Dendritic cell treated with granulocyte-macrophage colony-stimulating factor and Interleukin-4, amounts not matched to agents 40 ng/mL and 50 ng/mL, for 4 days (primary cell): Measurements from ENCODE around the gene RALGPS2.

Experiments used
- H3K27ac Mint-ChIP-seq: one replicate; pipeline ENCODE4 v1.8.0; 2022; ENCODE audit warnings: mild to moderate bottlenecking, mixed read lengths
- H3K27me3 Mint-ChIP-seq: one replicate; pipeline ENCODE4 v1.8.0; 2022; ENCODE audit warnings: mild to moderate bottlenecking, mixed read lengths
- H3K36me3 Mint-ChIP-seq: one replicate; pipeline ENCODE4 v1.8.0; 2022; ENCODE audit warnings: low read depth, mixed read lengths
- H3K4me1 Mint-ChIP-seq: one replicate; pipeline ENCODE4 v1.8.0; 2022; ENCODE audit warnings: low read depth, mixed read lengths
- H3K4me3 Mint-ChIP-seq: one replicate; pipeline ENCODE4 v1.8.0; 2022; ENCODE audit warnings: mild to moderate bottlenecking, moderate library complexity, mixed read lengths
- H3K9me3 Mint-ChIP-seq: one replicate; pipeline ENCODE4 v1.8.0; 2022; ENCODE audit warnings: mixed read lengths
- intact Hi-C: fragments of 100-400 bp; cut with micrococcal nuclease; formaldehyde crosslinking; loops from one replicate; pipeline ENCODE4 v1.15.0; 2022

RALGPS2 gene

GRCh38 chr1:178772952-178773351 lies 47.9 kb downstream of the RALGPS2 start:
- H3K27ac Mint-ChIP-seq, result no peak overlapping the region
- H3K27me3 Mint-ChIP-seq, result no peaks in the 10 kb centered on the region
- no peak overlapping the region for H3K4me3 Mint-ChIP-seq
- H3K9me3 Mint-ChIP-seq, result peaks cover 19% of the 10 kb centered on the region
- intact Hi-C loops, result no loop called here
- H3K36me3 Mint-ChIP-seq, result peaks cover 35% of the 10 kb centered on the region
- H3K4me1 Mint-ChIP-seq, result no peaks in the 10 kb centered on the region

GRCh38 chr1:178774263-178774662 lies 49.2 kb downstream of the RALGPS2 start:
- H3K9me3 Mint-ChIP-seq, result peaks cover 6% of the 10 kb centered on the region
- H3K4me1 Mint-ChIP-seq, result no peaks in the 10 kb centered on the region
- H3K27me3 Mint-ChIP-seq, result no peaks in the 10 kb centered on the region
- H3K27ac Mint-ChIP-seq, result no peak overlapping the region
- no peak overlapping the region for H3K4me3 Mint-ChIP-seq
- intact Hi-C loops, result loop anchor here (2.0 kb wide), 1 partner anchor 229 kb away; no protein-coding TSS in a partner anchor
- H3K36me3 Mint-ChIP-seq, result peaks cover 24% of the 10 kb centered on the region

DNA sequence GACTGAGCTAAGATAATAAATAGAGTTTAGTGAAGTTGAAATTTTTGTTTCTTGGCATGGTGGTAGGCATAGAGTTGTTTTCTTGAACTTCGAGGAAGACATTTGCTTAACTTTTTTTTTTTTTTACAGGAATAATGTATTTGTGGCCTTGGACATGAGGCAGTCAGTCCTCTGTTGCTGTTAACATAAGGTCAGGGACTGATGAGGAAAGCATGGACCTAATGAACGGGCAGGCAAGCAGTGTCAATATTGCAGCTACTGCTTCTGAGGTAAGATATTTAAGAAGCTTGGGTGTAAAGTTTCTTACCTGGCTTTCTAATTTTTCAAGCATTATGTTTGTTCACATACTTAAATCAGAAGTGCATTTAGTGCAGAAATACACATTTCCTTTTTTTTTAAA lies 51.5 kb downstream of the RALGPS2 start:
- Mint-ChIP-seq H3K4me1 (no peaks in the 10 kb centered on the region), H3K4me3 (no peak overlapping the region), H3K9me3 (no peaks in the 10 kb centered on the region), H3K27ac (no peak overlapping the region), H3K27me3 (no peaks in the 10 kb centered on the region), H3K36me3 (peaks cover 17% of the 10 kb centered on the region)
- intact Hi-C loops, result no loop called here

DNA sequence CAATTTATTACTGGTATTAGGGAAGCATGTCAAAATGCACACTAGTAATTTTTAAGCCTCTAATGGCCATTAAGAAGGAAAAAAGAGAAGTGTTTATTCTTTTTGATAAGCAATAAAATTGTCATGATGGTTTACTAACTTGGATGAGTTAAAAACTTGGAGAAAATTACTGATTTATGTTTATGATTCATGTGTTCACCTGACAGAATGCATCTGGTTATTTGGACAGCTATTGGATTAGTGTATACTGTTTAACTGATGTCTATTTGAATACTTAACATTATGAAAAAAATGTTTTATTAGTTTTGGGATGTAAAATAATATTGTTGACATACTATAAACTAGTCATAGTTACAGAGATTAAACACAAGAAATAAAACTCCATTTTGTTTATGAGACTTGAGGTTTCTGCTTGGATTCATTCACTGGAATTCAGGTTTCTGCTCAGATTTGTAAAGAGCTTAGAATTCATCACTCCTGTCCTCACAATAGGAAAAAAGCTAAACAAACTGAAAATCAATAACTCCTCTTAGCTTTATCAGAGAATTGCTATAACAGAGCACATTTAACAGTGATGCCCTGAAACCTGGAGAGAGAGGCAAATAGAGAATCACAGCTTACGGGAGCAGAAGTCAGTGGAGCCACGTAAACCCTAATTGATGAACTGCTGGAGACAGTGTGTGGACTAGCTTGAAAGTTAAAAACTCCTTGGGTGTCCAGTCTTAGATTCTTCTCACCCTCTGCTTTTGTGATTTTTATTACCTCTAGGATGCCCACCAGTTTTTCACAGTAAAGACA lies 56.7 kb downstream of the RALGPS2 start:
- H3K36me3 Mint-ChIP-seq, result peaks cover 24% of the 10 kb centered on the region

DNA sequence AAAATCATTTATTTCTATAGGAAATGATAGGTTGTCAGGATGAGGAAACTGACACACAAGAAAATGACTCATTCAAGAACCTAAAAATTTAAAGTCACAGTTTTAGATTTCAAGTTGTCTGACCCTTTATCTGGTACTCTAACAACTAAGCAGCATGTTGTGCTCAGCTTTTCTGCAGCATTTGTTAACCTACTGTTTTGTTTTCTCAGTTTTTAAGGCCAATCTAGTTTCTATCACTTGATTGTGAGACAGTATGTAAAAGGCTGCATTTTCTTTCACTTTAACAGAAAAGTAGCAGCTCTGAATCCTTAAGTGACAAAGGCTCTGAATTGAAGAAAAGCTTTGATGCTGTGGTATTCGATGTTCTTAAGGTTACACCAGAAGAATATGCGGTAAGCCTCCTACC lies 59.1 kb downstream of the RALGPS2 start:
- H3K27ac Mint-ChIP-seq, result no peak overlapping the region
- intact Hi-C loops, result no loop called here
- peaks cover 25% of the 10 kb centered on the region for H3K36me3 Mint-ChIP-seq
- H3K4me1 Mint-ChIP-seq, result no peaks in the 10 kb centered on the region
- H3K4me3 Mint-ChIP-seq, result no peak overlapping the region
- H3K9me3 Mint-ChIP-seq, result no peaks in the 10 kb centered on the region
- H3K27me3 Mint-ChIP-seq, result no peaks in the 10 kb centered on the region

More for the DNA sequence above, 56.7 kb downstream of the RALGPS2 start:
- intact Hi-C loops, result no loop called here
- no peaks in the 10 kb centered on the region for H3K9me3 Mint-ChIP-seq
- no peak overlapping the region for H3K27ac Mint-ChIP-seq
- no peak overlapping the region for H3K4me3 Mint-ChIP-seq
- H3K4me1 Mint-ChIP-seq, result no peaks in the 10 kb centered on the region
- no peaks in the 10 kb centered on the region for H3K27me3 Mint-ChIP-seq

- H3K36me3 Mint-ChIP-seq, result peaks cover 8% of the 10 kb centered on the region
- no peak overlapping the region for H3K27ac Mint-ChIP-seq
- intact Hi-C loops, result no loop called here
These were observed 67.3 kb downstream of the RALGPS2 start for GRCh38 chr1:178792394-178792793.

GRCh38 chr1:178796013-178796412 lies 71.0 kb downstream of the RALGPS2 start:
- Mint-ChIP-seq H3K36me3 (peaks cover 13% of the 10 kb centered on the region), H3K27ac (no peak overlapping the region), H3K9me3 (no peaks in the 10 kb centered on the region), H3K4me3 (no peak overlapping the region), H3K4me1 (peaks cover 6% of the 10 kb centered on the region), H3K27me3 (no peaks in the 10 kb centered on the region)
- intact Hi-C loops, result no loop called here

More at GRCh38 chr1:178792394-178792793, 67.3 kb downstream of the RALGPS2 start:
- Mint-ChIP-seq H3K4me3 (no peak overlapping the region), H3K9me3 (no peaks in the 10 kb centered on the region), H3K4me1 (peaks cover 6% of the 10 kb centered on the region), H3K27me3 (no peaks in the 10 kb centered on the region)

GRCh38 chr1:178797590-178797989 lies 72.5 kb downstream of the RALGPS2 start:
- Mint-ChIP-seq H3K9me3 (no peaks in the 10 kb centered on the region), H3K36me3 (peaks cover 13% of the 10 kb centered on the region), H3K27me3 (no peaks in the 10 kb centered on the region), H3K4me3 (no peak overlapping the region), H3K27ac (no peak overlapping the region), H3K4me1 (peaks cover 6% of the 10 kb centered on the region)
- intact Hi-C loops, result no loop called here

DNA sequence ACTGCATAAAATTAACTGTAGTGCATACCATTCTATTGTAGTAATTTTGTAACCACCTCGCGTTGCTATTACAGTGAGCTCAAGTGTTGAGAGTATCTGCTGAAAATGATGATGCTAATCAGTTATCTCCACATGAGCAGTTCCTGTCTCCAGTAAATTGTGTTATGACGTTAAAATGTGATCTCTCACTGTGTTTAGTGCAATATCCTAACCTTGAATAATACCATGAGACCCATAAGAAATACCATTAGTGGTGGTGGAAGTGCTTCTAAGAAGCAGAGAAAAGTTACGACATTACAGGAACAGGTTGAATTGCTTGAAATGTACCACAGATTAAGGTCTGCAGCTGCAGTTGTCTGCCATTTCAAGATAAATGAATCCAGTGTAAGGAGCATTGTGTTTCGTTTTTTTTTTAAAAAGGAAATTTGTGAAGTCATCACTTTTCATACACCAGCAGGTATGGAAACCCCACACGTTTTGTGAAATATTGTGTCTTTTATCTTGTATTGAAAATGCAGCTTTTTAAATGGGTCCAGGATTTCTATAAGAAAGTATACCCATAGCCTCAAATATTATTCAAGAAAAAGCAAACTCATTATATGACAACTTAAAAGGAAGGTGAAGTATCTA lies 73.3 kb downstream of the RALGPS2 start:
- no peaks in the 10 kb centered on the region for H3K27me3 Mint-ChIP-seq
- peaks cover 6% of the 10 kb centered on the region for H3K4me1 Mint-ChIP-seq
- intact Hi-C loops, result no loop called here
- H3K4me3 Mint-ChIP-seq, result no peak overlapping the region
- no peak overlapping the region for H3K27ac Mint-ChIP-seq
- H3K9me3 Mint-ChIP-seq, result no peaks in the 10 kb centered on the region
- H3K36me3 Mint-ChIP-seq, result peaks cover 13% of the 10 kb centered on the region

DNA sequence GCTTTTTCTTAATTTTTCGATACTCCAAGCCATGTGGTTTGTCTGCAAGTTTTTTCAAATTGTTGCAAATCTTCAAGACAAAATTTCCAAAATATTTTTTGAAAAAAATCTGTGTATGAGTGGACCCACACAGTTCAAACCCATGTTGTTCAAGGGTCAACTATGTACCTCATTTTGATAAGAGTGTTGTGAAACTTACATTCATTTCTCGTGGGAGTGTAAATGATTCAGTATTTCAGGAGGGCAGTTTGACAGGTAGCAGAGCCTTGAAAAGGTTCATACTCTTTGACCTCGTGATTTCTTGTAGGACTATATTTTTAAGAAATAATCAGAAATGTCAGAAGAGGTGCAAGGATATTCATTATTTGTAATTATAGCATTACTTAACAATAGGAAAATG lies 77.8 kb downstream of the RALGPS2 start:
- Mint-ChIP-seq H3K9me3 (no peaks in the 10 kb centered on the region), H3K4me1 (no peaks in the 10 kb centered on the region), H3K36me3 (peaks cover 13% of the 10 kb centered on the region), H3K4me3 (no peak overlapping the region), H3K27me3 (no peaks in the 10 kb centered on the region), H3K27ac (no peak overlapping the region)
- intact Hi-C loops, result no loop called here

- Mint-ChIP-seq H3K27ac (no peak overlapping the region), H3K27me3 (no peaks in the 10 kb centered on the region), H3K4me3 (no peak overlapping the region), H3K9me3 (no peaks in the 10 kb centered on the region), H3K36me3 (peaks cover 16% of the 10 kb centered on the region), H3K4me1 (no peaks in the 10 kb centered on the region)
- intact Hi-C loops, result no loop called here
These were observed 81.7 kb downstream of the RALGPS2 start for GRCh38 chr1:178806665-178807300.

DNA sequence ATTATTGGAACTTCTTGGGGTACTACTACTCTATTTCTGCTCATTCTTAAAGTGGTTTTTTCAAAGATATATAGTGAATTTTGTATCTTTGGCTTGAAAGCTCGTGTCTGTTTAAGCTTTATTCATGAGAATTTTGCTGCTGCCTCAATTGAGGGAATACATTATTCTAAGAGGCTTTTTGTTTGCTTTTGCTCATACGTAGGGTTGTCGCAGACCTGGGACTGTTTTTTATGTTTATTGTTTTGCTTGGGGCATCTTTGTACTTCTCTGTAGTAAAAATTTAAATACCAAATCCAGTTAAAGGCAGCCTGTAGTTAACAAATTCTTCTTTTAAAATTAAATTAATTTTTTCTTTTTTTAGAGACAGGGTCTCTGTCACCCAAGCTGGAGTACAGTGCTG lies 83.5 kb downstream of the RALGPS2 start:
- Mint-ChIP-seq H3K9me3 (no peaks in the 10 kb centered on the region), H3K36me3 (peaks cover 16% of the 10 kb centered on the region), H3K4me1 (no peaks in the 10 kb centered on the region), H3K4me3 (no peak overlapping the region), H3K27ac (no peak overlapping the region), H3K27me3 (no peaks in the 10 kb centered on the region)
- intact Hi-C loops, result no loop called here

DNA sequence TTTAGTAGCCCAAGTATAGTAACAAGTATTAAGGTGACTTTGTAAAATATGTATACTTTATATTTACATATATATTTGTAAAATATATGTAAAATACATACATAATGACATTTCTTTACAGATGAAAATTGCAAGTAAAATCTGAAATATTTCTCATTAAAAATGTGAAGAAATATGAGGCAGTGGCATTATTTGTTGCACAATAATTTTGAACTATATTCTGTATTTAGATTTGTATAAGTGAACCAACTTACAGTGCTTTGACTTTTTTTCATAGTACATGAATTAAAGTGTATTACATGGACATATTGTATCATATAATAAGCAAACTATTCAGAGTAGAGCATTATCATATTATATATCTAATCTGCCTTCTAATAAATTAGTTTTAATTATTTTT lies 85.5 kb downstream of the RALGPS2 start:
- Mint-ChIP-seq H3K27me3 (no peaks in the 10 kb centered on the region), H3K9me3 (no peaks in the 10 kb centered on the region), H3K36me3 (peaks cover 24% of the 10 kb centered on the region), H3K4me1 (no peaks in the 10 kb centered on the region), H3K27ac (no peak overlapping the region), H3K4me3 (no peak overlapping the region)
- intact Hi-C loops, result no loop called here

GRCh38 chr1:178818416-178818815 lies 93.4 kb downstream of the RALGPS2 start:
- Mint-ChIP-seq H3K36me3 (peaks cover 12% of the 10 kb centered on the region), H3K27me3 (no peaks in the 10 kb centered on the region), H3K4me1 (no peaks in the 10 kb centered on the region), H3K27ac (no peak overlapping the region), H3K4me3 (no peak overlapping the region), H3K9me3 (no peaks in the 10 kb centered on the region)
- intact Hi-C loops, result no loop called here
